ENCODE measurements around the gene RPS21.
"Not testable (repeated sequence)": the region's sequence is repeated elsewhere in the genome, so short reads cannot be mapped to it uniquely, and the experiment has no call there.

RPS21 gene

DNA sequence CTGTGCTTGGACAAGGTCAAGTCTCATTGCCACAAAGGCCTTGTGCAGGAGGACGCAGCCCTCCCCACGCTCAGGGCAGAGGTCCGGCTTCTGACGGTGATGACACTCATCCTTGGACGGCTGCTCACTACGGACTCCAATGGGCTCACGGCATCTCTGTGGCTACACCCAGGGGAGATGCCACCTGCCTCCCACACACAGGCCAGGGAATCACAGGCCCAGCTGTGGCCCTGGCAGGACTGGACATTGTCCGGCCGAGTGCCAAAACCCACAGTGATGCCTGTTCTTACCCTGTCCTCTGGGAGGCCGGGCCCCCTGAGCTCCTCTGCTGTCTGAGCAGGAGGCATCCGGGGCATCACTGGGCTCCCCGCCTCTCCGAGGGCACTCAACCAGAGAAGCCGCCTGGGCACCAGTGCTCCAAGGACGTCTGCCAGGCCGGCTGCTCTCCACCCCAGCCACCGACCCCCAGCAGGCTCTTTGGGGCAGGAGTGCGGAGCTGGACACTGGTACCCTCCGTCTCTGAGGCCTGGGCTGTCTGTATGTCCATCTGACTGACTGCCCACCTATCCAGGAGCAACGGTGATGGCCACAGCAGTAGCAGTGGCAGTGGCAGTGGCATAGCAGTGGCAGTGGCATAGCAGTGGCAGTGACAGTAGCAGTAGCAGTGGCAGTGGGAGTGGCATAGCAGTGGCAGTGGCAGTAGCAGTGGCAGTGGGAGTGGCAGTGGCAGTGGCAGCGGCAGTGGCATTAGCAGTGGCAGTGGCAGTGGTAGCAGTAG is 38.6 kb downstream of the RPS21 start:
- no peak overlapping the region for H3K4me3 Mint-ChIP-seq
- H3K36me3 Mint-ChIP-seq = no peaks in the 10 kb centered on the region
- H3K27ac Mint-ChIP-seq = no peak overlapping the region
- no peaks in the 10 kb centered on the region for H3K4me1 Mint-ChIP-seq
- H3K9me3 Mint-ChIP-seq = peaks cover 4% of the 10 kb centered on the region
- H3K27me3 Mint-ChIP-seq = peaks cover 26% of the 10 kb centered on the region
- ATAC-seq = no peak

- ATAC-seq, H3K4me1 Mint-ChIP-seq, H3K36me3 Mint-ChIP-seq, H3K4me3 Mint-ChIP-seq, H3K9me3 Mint-ChIP-seq, H3K27ac Mint-ChIP-seq: not testable (repeated sequence)
- peaks cover 28% of the 10 kb centered on the region for H3K27me3 Mint-ChIP-seq
These were observed 39.1 kb downstream of the RPS21 start for GRCh38 chr20:62426059-62426348.

GRCh38 chr20:62426699-62427131 is 39.8 kb downstream of the RPS21 start:
- H3K36me3 Mint-ChIP-seq = no peaks in the 10 kb centered on the region
- no peaks in the 10 kb centered on the region for H3K9me3 Mint-ChIP-seq
- ATAC-seq = no peak
- no peak overlapping the region for H3K4me3 Mint-ChIP-seq
- no peak overlapping the region for H3K27ac Mint-ChIP-seq
- H3K4me1 Mint-ChIP-seq = no peaks in the 10 kb centered on the region
- peaks cover 35% of the 10 kb centered on the region for H3K27me3 Mint-ChIP-seq

- H3K9me3 Mint-ChIP-seq = no peaks in the 10 kb centered on the region
- H3K36me3 Mint-ChIP-seq = no peaks in the 10 kb centered on the region
- H3K4me3 Mint-ChIP-seq = no peak within 1 kb of the TSS
- peaks cover 42% of the 10 kb centered on the region for H3K27me3 Mint-ChIP-seq
- ATAC-seq = no peak
- H3K4me1 Mint-ChIP-seq = no peaks in the 10 kb centered on the region
- H3K27ac Mint-ChIP-seq = no peak within 1 kb of the TSS
These were observed 40.5 kb downstream of the RPS21 start, which contains the start of gene RBBP8NL for GRCh38 chr20:62427172-62428001. Gene RBBP8NL (minus strand): TSS chr20:62427539. CDS start chr20:62419647, 7,892 bp downstream.

GRCh38 chr20:62428002-62428372 is 41.1 kb downstream of the RPS21 start:
- Mint-ChIP-seq H3K9me3 (no peaks in the 10 kb centered on the region), H3K4me1 (no peaks in the 10 kb centered on the region), H3K36me3 (no peaks in the 10 kb centered on the region), H3K27ac (no peak overlapping the region), H3K4me3 (no peak overlapping the region), H3K27me3 (peaks cover 48% of the 10 kb centered on the region)
- no peak for ATAC-seq

- H3K4me1 Mint-ChIP-seq = no peaks in the 10 kb centered on the region
- H3K27ac Mint-ChIP-seq = no peak overlapping the region
- H3K36me3 Mint-ChIP-seq = no peaks in the 10 kb centered on the region
- ATAC-seq = no peak
- no peaks in the 10 kb centered on the region for H3K9me3 Mint-ChIP-seq
- no peak overlapping the region for H3K4me3 Mint-ChIP-seq
- peaks cover 55% of the 10 kb centered on the region for H3K27me3 Mint-ChIP-seq
These were observed 41.7 kb downstream of the RPS21 start for GRCh38 chr20:62428396-62429295.

- Mint-ChIP-seq H3K27me3 (peaks cover 60% of the 10 kb centered on the region), H3K27ac (no peak overlapping the region), H3K4me1 (no peaks in the 10 kb centered on the region), H3K9me3 (no peaks in the 10 kb centered on the region), H3K36me3 (no peaks in the 10 kb centered on the region), H3K4me3 (no peak overlapping the region)
- no peak for ATAC-seq
These were observed 42.8 kb downstream of the RPS21 start for GRCh38 chr20:62429455-62430310.

DNA sequence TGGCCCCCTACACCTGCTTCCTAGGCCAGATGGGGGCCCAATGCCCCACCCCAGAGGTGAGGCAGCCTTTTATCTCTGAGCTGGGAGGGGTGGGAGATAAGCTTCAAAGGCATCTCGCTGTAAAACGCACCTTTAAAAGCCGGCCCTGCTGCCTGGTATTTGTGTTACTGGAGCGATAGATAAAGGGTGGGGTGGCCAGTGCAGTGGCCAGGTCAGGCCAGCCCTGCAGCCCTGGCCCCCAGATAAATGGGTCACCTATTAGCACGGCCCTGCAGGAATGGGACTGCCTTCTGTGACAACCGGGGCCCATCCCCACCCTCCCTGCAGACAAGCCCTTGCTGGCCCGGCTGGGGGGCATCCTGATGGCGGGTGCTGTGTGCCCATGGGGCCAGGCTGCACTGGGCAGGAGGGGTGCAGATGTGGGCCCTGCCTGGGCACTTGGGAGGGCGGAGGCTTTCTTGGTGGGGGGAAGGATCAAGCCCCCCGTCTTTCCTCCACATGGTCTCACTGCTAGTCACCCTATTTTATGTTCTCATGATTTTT is 43.5 kb downstream of the RPS21 start:
- no peak for ATAC-seq
- no peak overlapping the region for H3K27ac Mint-ChIP-seq
- no peaks in the 10 kb centered on the region for H3K9me3 Mint-ChIP-seq
- H3K4me3 Mint-ChIP-seq = no peak overlapping the region
- H3K36me3 Mint-ChIP-seq = no peaks in the 10 kb centered on the region
- no peaks in the 10 kb centered on the region for H3K4me1 Mint-ChIP-seq
- H3K27me3 Mint-ChIP-seq = peaks cover 61% of the 10 kb centered on the region

DNA sequence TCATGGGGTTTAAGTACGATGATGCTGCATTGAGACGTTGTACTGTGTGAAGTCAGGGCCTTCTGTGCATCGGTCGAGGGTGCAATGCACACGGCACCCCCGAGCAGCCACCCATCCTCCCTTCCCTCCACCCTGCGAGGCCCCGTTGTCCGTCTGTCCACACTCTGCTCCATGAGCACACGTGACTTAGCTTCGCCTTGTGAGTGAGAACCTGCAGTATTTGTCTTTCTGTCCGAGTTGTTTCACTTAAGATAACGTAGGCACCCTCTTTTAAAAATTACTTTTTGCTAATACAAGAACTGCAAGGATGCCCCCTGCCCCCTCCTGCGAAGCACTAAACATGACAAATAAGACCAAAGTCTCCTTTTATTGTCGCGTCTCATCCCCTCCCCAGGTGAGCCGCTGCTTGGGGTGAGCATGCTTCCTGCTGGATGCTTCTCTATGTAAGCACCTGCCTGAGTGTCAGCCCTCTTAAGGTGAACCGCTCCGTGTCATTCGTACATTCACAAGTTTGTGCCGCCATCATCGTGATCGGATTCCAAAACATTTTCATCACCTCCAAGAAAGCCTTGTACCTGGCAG is 44.1 kb downstream of the RPS21 start:
- H3K27ac Mint-ChIP-seq = no peak overlapping the region
- H3K4me1 Mint-ChIP-seq = no peaks in the 10 kb centered on the region
- no peak for ATAC-seq
- H3K36me3 Mint-ChIP-seq = no peaks in the 10 kb centered on the region
- no peak overlapping the region for H3K4me3 Mint-ChIP-seq
- H3K27me3 Mint-ChIP-seq = peaks cover 64% of the 10 kb centered on the region
- no peaks in the 10 kb centered on the region for H3K9me3 Mint-ChIP-seq

GRCh38 chr20:62433658-62434497 is 47.0 kb downstream of the RPS21 start:
- Mint-ChIP-seq H3K36me3 (no peaks in the 10 kb centered on the region), H3K27ac (no peak overlapping the region), H3K9me3 (no peaks in the 10 kb centered on the region), H3K4me1 (peaks cover 2% of the 10 kb centered on the region), H3K4me3 (no peak overlapping the region), H3K27me3 (peaks cover 83% of the 10 kb centered on the region)
- ATAC-seq = no peak

- ATAC-seq = no peak
- peaks cover 12% of the 10 kb centered on the region for H3K4me1 Mint-ChIP-seq
- peaks cover 80% of the 10 kb centered on the region for H3K27me3 Mint-ChIP-seq
- no peaks in the 10 kb centered on the region for H3K36me3 Mint-ChIP-seq
- no peaks in the 10 kb centered on the region for H3K9me3 Mint-ChIP-seq
- H3K27ac Mint-ChIP-seq = no peak overlapping the region
- no peak overlapping the region for H3K4me3 Mint-ChIP-seq
These were observed 49.8 kb downstream of the RPS21 start for GRCh38 chr20:62436692-62437091.

- no peak for ATAC-seq
- Mint-ChIP-seq H3K27me3 (peaks cover 80% of the 10 kb centered on the region), H3K36me3 (no peaks in the 10 kb centered on the region), H3K9me3 (no peaks in the 10 kb centered on the region), H3K4me3 (no peak overlapping the region), H3K27ac (peak overlapping the region; percentile 45), H3K4me1 (peaks cover 12% of the 10 kb centered on the region)
These were observed 50.6 kb downstream of the RPS21 start for GRCh38 chr20:62437496-62437895.

DNA sequence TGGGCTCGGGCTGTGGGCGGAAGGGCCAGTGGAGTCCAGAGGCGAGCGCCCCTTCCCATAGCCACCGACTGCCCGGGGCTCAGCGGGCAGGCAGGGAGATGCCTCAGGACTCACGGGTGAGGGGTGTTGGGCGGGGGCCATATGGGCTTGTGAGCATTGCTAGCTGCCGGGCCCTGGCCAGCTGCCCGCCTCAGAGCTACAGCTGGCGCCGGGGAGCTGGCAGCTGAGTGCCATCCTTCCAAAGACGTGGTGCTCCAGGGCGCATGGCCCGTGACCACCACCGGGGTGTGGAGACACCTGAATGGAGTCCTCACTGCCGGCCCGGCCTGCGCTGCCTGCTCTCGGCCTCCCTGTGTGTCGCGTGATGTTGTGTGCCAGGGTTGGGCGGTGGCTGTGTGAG is 51.0 kb downstream of the RPS21 start:
- Mint-ChIP-seq H3K4me3 (no peak overlapping the region), H3K27ac (peak overlapping the region; percentile 45), H3K27me3 (peaks cover 80% of the 10 kb centered on the region), H3K36me3 (no peaks in the 10 kb centered on the region), H3K4me1 (peaks cover 12% of the 10 kb centered on the region), H3K9me3 (no peaks in the 10 kb centered on the region)
- peak; percentile 3 for ATAC-seq
